Subcutaneous abdominal adipose tissue (tissue), 5 donors: Measurements from ENCODE around the gene CREB3.

Experiments used
- H3K27ac ChIP-seq: one replicate; pipeline ENCODE4 v1.7.0; 2013; ENCODE audit warnings: low read depth, mild to moderate bottlenecking, inconsistent platforms, low read length, moderate library complexity
- H3K27me3 ChIP-seq, 5 donors: one replicate each; pipeline ENCODE4 v1.7.0; 2013; ENCODE audit warnings: low read length in 5 of 5, inconsistent platforms in 1 of 5; ENCODE audit not compliant: control insufficient read depth in 5 of 5, insufficient read depth in 4 of 5
- H3K36me3 ChIP-seq, 5 donors: one replicate each; pipeline ENCODE4 v1.7.0; 2013; ENCODE audit warnings: low read length in 5 of 5; ENCODE audit not compliant: control insufficient read depth in 5 of 5, insufficient read depth in 5 of 5
- H3K4me1 ChIP-seq, 5 donors: one replicate each; pipeline ENCODE4 v1.7.0; 2013; ENCODE audit warnings: low read length in 5 of 5, mild to moderate bottlenecking in 3 of 5, moderate library complexity in 1 of 5; ENCODE audit not compliant: control insufficient read depth in 5 of 5, insufficient read depth in 5 of 5
- H3K4me3 ChIP-seq, 5 donors: one replicate each; pipeline ENCODE4 v1.7.0; 2013; ENCODE audit warnings: low read length in 5 of 5, low read depth in 1 of 5
- H3K9ac ChIP-seq, 5 donors: one replicate each; pipeline ENCODE4 v1.7.0; 2013; ENCODE audit warnings: low read length in 5 of 5, mild to moderate bottlenecking in 4 of 5, moderate library complexity in 3 of 5
- H3K9me3 ChIP-seq, 5 donors: one replicate each; pipeline ENCODE4 v1.7.0; 2013; ENCODE audit warnings: low read length in 5 of 5; ENCODE audit not compliant: control insufficient read depth in 5 of 5
- donor health status: healthy.
- donor health status: healthy.
- donor health status: healthy.
- donor health status: healthy.
- donor health status: healthy.

Gene CREB3

DNA sequence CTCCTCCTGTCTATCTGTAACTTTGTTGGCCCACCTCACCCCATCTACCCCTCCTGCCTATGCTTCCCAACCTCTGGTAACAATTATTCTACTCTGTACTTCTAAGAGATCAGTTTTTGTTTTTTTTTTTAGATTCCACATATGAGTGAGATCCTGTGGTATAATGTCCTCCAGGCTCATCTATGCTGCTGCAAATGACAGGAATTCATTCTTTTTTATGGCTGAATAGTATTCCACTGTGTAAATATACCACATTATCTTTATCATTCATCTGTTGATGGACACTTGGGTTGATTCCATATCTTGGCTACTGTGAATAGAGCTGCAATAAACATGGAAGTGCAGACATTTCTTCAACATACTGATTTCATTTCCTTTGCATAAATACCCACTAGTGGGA is 51.0 kb downstream of the CREB3 start:
- H3K27ac ChIP-seq, result no peak overlapping the region
- no peaks in the 10 kb centered on the region for H3K36me3 ChIP-seq
- H3K9ac ChIP-seq, result no peak overlapping the region
- H3K9me3 ChIP-seq, result no peaks in the 10 kb centered on the region
- H3K27me3 ChIP-seq, result no peaks in the 10 kb centered on the region
- no peak overlapping the region for H3K4me3 ChIP-seq
- no peaks in the 10 kb centered on the region for H3K4me1 ChIP-seq
